ENCODE measurements around the gene AP3B1.

Gene AP3B1

GRCh38 chr5:77958642-77959330 lies 335.7 kb downstream of the AP3B1 start:
- no peak for DNase-seq

- no peak for DNase-seq
Observed at GRCh38 chr5:77957931-77958521, 336.5 kb downstream of the AP3B1 start.

GRCh38 chr5:77957516-77957915 lies 337.0 kb downstream of the AP3B1 start:
- DNase-seq, result no peak

- DNase-seq, result no peak
Observed at GRCh38 chr5:77957081-77957480, 337.4 kb downstream of the AP3B1 start.

GRCh38 chr5:77955577-77955976 lies 338.9 kb downstream of the AP3B1 start:
- no peak for DNase-seq

GRCh38 chr5:77953374-77953773 lies 341.1 kb downstream of the AP3B1 start:
- no peak for DNase-seq

DNA sequence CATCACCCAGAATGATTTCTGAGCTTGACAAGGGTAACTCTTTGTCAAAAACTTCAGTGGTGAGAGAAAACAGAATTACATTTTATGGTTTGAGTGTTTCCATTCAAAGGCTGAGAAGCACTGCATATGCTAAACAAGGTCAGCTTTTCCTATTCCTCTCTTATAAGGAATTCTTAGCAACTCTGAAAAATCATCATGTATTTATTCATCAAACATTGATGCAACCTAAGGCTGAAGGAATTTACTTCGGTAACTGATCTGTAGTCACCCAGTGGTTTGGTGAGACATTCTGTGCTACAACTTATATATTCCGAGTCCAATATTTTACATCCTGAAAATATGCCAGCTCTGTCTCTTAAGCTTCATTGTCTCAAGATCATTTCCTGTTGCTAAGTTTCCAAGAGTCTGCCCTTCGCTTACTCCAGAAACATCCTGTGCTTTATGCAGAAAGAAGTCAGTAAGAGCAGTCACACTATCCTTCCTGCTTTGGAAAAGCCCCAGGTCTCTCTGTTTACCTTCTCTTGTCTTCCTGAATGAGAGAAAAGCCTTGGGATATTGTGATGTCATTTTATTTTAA lies 341.8 kb downstream of the AP3B1 start:
- no peak for DNase-seq

All from NCI-H2029 (cell line).